NK-92 treated with Interleukin-12 subunit alpha and Interleukin-12 subunit beta, amount 100 ng/mL, for 24 hours (cell line): ENCODE results near the gene ANO3.
"Not testable (repeated sequence)": the region's sequence is repeated elsewhere in the genome, so short reads cannot be mapped to it uniquely, and the experiment has no call there.

Experiments used
- DNase-seq: peaks from one replicate; lab custom pipeline; 2025; lab: John Stamatoyannopoulos, UW

The ANO3 gene

GRCh38 chr11:26626346-26626745 is 294.4 kb downstream of the ANO3 start:
- DNase-seq = no peak

GRCh38 chr11:26632691-26633159 is 300.8 kb downstream of the ANO3 start:
- no peak for DNase-seq

- not testable (repeated sequence) for DNase-seq
Observed at GRCh38 chr11:26643314-26643713, 311.4 kb downstream of the ANO3 start.

- DNase-seq = peak; percentile 3
Observed at GRCh38 chr11:26649884-26650283, 318.0 kb downstream of the ANO3 start.

- no peak for DNase-seq
Observed at GRCh38 chr11:26651916-26652315, 320.0 kb downstream of the ANO3 start.

GRCh38 chr11:26655287-26655686 is 323.4 kb downstream of the ANO3 start:
- no peak for DNase-seq

- no peak for DNase-seq
Observed at GRCh38 chr11:26662916-26663315, 331.0 kb downstream of the ANO3 start.

GRCh38 chr11:26665036-26665435 is 333.1 kb downstream of the ANO3 start:
- DNase-seq = no peak

- no peak for DNase-seq
Observed at GRCh38 chr11:26665946-26666345, 334.0 kb downstream of the ANO3 start.

GRCh38 chr11:26675233-26675928 is 343.5 kb downstream of the ANO3 start:
- DNase-seq = no peak

GRCh38 chr11:26676641-26677040 is 344.7 kb downstream of the ANO3 start:
- no peak for DNase-seq

- no peak for DNase-seq
Observed at GRCh38 chr11:26677566-26677965, 345.6 kb downstream of the ANO3 start.

GRCh38 chr11:26687351-26687750 is 355.4 kb downstream of the ANO3 start:
- DNase-seq = no peak

- DNase-seq = no peak
Observed at GRCh38 chr11:26688701-26689100, 356.8 kb downstream of the ANO3 start.

GRCh38 chr11:26696330-26696729 is 364.4 kb downstream of the ANO3 start:
- no peak for DNase-seq

- DNase-seq = no peak
Observed at GRCh38 chr11:26698224-26698623, 366.3 kb downstream of the ANO3 start.

GRCh38 chr11:26700574-26701235 is 368.8 kb downstream of the ANO3 start:
- DNase-seq = no peak

- no peak for DNase-seq
Observed at GRCh38 chr11:26702406-26702805, 370.5 kb downstream of the ANO3 start.

GRCh38 chr11:26703411-26704191 is 371.7 kb downstream of the ANO3 start:
- DNase-seq = no peak

- no peak for DNase-seq
Observed at GRCh38 chr11:26704249-26704648, 372.3 kb downstream of the ANO3 start.

GRCh38 chr11:26706181-26706580 is 374.3 kb downstream of the ANO3 start:
- no peak for DNase-seq

- DNase-seq = no peak
Observed at GRCh38 chr11:26708736-26709456, 377.0 kb downstream of the ANO3 start.
